Embryonic facial prominence (tissue), 1 donor: Measurements from ENCODE around the gene RNF141.

Source experiments
- DNase-seq: peaks from one replicate; pipeline ENCODE4 v3.0.0-alpha.2; 2016; ENCODE audit errors: extremely low spot score

The RNF141 gene, protein sequence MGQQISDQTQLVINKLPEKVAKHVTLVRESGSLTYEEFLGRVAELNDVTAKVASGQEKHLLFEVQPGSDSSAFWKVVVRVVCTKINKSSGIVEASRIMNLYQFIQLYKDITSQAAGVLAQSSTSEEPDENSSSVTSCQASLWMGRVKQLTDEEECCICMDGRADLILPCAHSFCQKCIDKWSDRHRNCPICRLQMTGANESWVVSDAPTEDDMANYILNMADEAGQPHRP

DNA sequence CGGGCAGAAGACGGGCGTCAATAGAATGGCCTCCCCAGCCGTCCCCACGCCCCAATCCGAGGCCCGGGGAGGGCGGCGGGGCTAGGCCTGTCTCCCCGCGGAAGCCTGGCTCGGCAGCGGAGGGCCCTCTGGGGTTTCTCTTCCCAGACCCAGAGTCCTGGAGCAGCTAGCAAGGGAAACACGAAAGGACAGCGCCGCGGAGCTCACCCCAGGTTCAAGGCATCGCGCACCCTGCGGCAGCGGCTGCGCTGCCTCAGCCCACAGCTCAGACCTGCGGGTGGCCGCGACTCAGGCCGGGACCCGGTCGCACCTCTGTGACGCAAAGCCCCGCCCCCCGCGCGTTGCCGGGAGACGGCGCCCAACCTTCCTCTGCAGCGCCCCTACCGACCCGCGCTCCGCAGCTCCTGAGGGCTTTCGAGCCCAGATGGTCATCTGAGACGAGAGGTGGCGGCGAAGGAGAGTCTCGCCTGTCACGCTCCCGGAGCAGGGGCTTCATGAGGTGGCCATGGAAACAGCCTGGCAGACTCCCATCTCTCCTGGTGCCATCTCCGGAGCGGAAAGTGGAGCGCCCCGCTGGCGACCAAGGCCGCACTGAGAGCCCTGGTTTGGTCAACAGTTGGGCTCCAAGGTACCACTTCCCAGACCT, at the start of gene RNF141:
Gene RNF141 (minus strand): TSS at position 273 of the 646 bp plus-strand sequence. CDS start 7,029 bp downstream, outside the sequence.
- peak; percentile 82 for DNase-seq

DNA sequence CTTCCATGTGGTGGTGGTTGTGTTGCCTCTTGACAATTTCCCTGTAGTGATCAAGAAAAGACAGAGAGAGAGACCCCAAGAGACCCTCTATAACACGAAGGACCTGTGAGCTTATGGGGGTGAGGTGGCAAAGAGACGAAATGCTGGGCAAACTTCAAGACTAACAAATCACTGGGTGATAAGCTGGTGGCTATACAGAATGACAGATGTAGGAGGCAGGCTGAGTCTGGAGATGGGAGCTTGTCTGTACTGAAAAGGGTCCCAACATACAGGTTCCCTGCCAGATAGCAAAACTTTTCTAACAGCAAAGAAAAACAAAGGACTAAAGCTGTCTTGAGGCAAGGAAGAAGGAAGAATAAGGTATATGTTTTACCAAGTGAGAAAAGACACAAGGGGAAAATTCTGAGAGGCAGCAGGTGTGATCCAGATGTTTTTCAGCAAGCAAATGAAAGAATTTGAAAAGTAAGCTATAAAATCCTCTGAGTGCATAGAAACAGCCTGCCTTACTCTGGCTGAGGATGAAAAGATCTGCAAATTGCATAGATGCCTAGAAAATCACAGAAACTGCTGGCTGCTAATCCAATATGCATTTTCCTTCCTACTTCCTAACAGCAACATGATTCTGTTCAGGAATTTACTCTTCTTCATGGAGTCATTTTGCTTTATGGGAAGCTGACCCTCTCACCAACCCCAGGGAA, 49.4 kb upstream of the RNF141 start:
- DNase-seq, result peak; percentile 56

DNA sequence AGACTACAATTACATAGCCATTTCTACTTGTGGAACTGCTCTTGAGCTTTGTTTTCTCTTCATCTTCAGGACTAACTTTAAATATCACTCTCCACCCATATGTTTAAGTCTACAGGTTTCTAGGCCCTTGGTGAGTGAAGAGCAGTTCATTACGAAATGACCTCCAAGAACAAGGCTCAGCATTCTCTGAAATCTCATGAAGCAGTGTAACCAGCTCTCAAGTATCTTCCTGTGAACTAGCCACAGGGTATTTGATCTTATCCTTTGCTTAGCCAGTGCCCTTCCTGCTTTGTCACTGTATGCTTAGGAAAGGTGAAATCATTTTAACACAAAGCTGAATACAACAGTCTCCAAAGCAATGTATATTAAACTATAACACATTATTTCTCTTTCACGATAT, 47.9 kb upstream of the RNF141 start:
- DNase-seq, result no peak

DNA sequence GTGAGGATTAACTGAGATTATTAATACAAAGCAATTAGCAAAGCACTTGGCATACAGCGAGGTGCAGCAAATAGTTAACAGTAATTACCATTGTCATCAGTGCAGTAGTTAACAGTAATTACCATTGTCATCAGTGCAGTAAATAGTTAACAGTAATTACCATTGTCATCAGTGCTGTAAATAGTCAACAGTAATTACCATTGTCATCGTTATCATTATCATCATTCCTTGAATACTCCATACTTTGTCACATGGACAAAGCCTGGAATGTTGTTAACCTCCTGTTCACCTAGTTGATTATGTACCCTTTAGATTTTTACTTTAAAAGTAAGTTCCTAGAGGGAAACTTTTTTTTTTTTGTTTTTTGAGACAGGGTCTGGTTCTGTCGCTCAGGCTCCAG, 47.0 kb upstream of the RNF141 start:
- DNase-seq, result no peak

DNA sequence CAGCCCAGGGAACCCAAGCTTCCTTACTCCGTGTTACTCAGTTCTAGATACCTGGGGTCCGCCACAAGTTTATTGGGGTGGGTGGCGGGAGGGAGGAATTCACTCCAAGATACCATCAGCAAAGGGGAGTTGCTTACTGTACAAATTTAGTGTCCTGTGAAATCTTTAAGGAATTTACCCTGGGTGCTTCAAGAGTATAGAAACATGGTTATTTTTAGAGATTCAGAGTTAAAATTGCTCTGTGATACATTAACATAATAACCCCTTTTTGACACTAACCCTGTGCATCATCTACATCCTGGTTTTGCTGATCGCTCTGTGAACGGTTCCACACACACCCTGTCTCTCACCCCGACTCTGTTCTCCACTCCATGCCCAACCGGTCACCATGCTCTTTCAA, 46.4 kb upstream of the RNF141 start:
- DNase-seq, result no peak

DNA sequence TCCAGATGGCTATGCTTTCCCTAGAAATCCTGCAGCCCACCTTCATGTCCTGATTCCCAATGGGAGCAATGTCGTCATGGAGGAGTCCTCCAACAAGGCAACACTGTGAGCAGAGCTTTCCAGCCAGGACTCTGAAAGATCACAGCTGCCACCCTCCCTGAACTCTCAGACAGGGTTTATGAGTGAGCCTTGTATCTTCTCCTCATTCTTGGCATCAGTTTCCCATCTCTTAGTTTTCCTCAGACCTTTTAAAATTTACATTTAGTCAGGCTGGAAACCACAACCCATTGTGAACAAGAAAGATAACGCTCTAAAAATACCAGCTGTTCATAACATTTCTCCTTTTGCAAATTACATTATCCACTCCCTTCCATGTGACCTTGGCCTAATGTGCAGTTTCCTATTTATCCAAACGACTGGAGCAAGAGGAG, 43.1 kb upstream of the RNF141 start:
- DNase-seq, result no peak

DNA sequence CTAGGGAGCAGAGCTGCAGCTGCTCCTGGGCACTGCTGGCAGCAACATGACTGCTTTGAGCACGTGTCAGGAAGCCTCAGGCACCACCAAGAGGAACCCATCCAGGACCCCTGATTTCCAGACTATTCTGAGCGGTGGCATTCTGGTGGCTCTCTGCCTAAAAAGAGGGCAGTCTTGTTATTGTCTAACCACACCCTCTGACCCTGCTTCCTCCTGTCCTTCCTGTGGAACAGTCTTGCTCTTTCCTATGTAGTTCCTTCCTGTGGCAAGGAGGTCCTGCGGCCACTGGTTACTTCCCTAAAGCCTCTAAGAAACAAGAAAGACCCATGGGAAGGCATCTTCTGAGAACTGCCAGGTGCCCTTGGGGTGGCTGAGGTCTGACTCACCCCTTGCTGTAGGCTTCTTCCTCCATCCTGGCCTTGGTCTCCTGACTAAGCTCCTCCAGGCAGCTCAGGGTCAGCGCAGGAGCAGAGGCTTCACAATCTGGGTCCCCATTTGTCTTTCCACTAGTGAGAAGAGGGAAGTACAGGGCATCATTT, 40.6 kb upstream of the RNF141 start:
- DNase-seq, result no peak

DNA sequence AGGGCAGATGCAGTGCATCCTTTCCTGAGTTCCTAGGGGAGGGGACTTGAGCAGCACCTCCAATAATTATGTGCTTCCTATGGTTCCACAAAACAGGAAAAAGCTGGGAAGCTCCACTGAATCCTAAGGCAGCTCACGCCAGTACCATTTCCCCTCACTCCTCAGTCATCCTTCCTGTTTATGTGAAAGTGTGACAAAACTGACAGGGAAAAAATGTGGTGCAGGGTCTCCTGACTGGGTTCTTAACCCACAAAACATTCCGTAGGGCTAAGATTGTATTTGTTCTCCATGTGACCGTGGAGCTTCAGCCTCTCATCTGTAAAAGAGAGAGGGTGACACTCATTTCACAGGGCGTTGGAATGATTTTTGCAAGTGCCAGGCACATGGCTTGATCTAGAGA, 39.6 kb upstream of the RNF141 start:
- no peak for DNase-seq

DNA sequence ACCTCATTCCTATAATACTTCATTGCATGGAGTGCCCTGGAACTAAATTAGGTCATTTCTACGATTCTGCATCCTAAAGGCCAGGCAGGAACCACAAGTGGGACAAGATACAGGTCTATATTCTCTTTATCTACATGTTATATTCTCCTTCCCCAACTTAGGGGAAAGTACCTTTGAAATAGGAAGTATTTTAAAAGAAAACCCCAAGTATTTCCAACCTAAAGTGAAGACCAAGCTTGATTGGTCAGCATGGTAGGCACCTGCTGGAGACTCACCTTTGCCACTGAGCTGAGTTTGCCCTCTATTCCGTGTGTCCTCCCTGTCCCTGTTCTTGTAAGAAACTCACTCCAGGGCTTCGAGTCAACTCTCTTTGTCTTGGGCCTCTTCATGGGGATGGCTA, 38.7 kb upstream of the RNF141 start:
- no peak for DNase-seq

DNA sequence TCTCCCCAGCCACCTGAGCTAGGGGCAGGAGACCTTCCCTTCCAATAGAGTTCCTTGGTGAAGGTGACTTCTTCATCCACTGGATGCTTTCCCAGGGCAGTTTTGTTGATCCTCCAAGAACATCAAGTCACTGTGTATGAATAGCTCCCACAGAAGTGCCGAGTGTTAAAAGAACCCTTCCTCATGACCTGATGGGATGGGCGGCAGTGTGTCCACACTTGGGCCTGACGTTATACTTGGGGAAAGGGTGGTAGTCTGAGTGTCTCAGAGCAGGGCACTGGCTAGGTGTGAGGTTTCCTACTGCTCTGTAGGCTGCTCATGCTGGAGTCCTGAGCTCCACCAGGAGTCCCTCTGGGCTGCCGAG, 35.0 kb upstream of the RNF141 start:
- no peak for DNase-seq

DNA sequence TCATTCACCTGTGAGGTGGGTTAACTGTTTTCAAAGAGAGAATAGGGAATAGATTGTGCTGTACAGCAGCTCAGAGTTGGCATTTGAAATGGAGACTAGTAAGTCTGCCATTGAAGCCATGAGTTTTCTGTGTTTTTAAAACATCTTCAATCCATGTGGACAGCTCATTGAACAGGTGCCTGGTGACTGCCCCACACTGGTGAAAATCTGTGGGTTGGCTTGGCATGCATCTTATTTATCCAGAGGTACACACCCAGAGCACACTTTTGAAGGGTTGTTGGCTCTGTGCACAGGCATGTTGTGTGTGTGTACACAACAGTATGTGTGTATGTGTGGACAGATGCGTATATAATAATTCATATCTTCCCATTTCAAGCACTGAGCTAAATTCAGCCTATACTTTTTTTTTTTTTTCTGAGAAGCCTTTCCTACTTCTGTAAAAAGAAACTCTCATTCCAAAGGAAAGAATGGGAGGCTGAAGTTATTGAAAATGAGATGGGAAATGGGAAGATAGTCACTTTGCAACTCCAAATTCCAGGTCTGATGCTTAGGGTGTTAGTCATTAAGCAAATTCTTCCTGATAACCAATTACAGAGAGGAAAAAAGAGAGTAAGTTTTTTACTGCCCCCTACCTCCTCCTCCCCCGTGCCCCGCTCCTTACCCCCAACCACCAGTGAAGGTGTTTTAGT, 34.5 kb upstream of the RNF141 start:
- DNase-seq, result no peak

DNA sequence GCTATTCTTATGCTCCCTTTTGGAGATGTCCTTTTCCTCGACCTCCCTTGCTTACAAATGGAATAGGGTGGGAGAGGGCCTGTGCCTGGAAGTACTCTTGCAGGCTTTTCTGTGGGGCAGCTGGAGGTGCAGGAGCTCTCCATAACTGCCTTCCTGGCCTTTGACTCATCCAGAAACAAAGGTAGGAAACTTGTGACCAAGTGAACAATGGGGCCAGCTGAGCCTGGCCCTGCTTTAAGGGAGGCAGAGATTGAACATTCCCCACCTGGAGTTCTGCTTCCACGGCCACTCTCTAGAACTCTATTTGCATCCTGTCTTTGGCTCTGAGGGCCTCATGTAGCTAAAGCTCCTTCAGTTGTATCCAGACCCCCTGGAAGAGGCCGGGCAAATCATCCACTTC, 32.6 kb upstream of the RNF141 start:
- DNase-seq, result no peak

DNA sequence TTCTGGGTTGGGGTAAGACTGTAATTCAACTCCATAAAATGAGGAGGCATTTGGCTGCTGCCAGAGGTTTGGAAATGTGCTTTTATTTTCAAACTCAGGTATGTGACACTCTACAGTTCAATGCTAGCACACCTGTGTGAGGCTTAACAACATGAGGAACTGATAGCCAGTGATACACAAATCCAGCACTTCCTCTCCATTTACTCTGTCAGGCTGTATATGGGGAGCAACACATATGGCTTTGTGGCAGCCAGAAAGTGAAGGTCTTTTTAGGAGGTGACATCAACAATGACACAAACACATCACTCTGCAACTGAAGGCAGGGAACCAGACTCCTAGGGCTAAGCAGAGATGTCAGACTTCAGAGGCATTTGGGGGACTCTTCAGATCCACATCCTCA, 32.0 kb upstream of the RNF141 start:
- no peak for DNase-seq

DNA sequence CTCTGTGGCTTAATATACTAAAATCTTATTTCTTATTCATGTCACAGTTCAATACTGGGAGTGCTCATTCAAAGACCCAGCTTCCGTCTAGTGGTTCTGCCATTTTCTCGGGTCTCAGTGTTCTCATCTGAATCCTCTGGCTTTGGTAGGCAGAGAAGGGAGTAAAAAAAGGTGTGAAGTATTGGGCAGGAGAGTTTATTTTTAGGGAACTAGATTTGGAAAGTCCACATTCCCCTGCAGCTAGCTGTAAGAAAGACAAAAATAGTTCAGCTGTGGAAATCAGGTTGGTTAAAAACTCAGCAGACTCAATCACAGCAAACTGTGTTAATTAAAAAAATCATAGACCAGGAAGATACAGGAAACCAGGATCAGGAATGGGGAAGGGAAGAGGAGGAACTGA, 31.5 kb upstream of the RNF141 start:
- DNase-seq, result no peak

DNA sequence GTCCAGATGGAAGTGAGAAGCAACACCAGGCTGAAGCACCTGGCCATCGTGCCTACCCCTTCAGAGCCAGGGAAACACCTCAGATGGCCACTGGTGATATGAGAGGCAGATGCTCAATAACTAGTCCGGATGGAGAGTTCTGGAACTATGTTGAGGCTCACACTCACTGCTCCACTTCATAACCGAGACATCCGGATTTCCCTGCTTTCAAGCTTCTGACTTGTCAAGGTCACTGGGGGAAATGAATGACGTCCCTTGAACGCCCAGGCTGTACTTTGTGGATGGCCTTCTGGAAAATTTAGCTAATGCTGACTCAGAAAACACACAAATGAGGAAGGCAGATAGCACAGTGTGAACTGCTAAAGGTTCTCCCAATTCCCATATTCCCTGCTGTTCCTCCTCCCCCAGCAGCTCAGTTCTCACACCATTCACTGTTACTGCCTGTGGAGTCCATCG, 27.5 kb upstream of the RNF141 start, which contains the start of gene LYVE1:
Gene LYVE1 (minus strand): TSS at position 180 of the 456 bp plus-strand sequence. CDS start 133 bp downstream, at position 47.
- DNase-seq, result no peak

DNA sequence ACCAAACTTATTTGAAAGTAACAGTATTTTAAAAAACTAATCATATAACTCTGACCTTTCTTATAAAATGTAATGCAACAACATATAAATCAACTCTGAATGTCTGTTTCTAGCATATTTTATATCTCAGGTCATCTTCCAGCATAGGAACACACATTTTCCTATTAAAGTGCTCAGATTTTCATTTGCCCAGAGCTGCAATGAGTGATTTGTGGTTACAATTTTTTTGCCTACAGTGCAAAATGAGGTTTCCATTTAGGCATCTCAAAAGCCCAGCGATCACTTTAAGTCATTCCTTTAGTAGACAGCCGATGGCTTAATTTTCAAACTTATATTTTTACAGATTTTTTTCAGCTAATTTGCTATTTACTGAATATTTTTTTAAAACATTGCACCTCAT, 26.5 kb upstream of the RNF141 start:
- DNase-seq, result no peak

DNA sequence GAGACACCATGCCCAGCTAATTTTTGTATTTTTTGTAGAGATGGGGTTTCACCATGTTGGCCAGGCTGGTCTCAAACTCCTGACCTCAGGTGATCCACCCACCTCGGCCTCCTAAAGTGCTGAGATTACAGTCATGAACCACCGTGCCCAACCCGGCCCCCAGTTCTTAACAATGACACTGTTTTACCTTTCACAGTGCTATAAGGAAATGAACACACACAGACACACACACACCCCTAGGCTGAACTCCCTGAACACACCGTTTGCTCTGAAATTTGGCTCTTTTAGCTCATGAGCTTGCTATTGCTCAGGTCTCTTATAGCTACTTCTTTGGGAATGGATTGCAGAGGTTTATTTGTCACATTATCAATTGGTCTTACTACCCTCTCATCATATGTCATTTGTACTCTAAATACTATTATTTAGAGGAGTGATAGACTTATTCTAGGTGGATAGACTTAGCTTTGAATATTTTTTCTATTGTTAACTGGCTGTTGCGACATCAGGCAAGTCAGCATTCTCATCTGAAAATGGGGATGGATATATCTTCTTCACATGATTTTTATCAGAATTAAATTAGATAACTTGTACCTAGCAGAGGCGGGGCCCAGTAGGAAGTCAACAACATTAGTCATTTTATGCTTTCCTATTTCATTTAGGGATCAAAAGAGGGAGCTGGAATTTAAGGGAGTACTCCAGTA, 25.4 kb upstream of the RNF141 start:
- no peak for DNase-seq

DNA sequence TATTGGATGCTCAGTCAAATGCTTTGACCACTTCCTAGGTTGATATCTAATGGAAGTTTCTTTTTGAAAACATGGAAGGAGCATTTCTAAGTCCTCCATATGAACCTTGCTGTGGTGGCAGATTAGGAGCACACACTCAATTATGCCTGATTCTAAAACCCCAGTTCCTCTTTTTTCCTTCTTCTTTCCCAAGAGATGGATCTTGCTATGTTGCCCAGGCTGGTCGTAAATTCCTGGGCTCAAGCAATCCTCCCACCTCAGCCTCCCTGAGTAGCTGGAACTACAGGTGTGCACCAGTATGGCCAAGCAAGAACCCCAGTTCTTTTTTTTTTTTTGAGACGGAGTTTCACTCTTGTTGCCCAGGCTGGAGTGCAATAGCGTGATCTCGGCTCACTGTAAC, 24.5 kb upstream of the RNF141 start:
- DNase-seq, result no peak

DNA sequence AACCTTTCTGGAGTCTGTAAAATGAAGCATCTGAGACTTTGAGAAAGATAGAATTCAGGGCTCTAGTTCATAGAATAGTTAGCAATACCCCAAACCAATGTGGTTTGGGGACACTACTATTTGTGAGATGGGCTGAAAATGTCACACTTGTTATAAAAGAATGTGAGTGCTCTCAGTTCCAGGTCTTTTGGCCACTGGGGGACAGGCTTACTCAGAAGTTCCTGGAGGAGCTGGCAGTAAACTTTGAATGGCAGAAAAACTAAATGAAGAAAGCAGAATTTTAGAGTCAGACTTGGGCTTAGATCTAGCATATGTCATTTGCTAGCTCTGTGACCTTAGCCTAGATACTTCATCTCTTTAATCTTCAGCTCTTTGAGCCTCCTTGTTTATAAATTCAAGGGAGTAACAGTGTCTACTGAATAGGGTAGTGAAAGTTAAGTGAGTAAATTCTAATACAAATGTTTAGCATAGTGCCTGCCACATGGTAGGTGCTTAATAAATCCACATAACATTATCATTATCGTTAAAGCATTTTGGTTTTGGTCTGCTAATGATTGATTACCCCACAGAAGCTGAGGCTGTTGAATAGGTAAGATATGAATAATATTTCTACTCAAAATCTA, 23.8 kb upstream of the RNF141 start:
- no peak for DNase-seq

DNA sequence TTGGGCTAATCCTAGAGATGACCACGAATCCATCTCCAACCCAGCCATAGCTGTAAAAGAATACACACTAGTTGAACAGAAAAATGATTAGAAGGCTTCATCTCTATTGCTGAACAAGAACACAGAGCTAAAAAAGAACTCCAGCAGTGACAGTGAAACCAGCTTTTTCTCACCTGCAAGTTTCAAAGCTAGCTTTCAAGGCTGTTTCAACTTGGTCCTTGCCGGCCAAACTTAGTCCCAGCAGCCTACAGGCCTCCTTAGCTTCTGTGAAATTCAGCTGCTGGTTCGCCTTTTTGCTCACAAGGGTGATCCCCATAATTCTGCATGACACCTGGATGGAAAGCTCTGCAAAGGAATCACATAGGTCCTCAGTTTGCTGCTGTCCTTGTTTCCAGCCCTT, 23.0 kb upstream of the RNF141 start:
- no peak for DNase-seq

DNA sequence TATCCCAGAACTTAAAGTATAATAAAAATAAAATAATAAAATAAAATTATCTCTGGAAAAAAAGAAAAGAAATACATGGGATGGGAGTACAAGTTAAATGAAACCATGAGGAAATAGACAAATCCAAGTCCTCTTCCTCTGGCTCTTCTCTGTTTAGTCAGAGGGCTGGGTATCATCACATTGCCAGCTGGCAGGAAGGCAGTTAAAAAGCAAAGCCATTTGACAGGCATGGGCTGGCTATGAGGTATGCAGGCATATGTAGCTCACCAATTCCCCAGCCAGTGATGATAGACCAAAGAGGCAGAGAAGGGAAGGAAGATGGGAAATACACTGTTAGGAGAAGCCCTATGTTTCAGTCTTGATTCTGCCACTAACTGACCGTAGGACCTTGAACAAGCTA, 21.0 kb upstream of the RNF141 start:
- DNase-seq, result no peak
